Hematopoietic multipotent progenitor cell (in vitro differentiated cells): Measurements from ENCODE around the gene S1PR2. TPM values are rescaled to one million over a fixed set of nuclear protein-coding genes. Genes with fewer than 3 reads are reported as not detected.
A peak's percentile ranks its signal among the peaks of the same experiment; 100 is the strongest.
"Not testable (repeated sequence)": the region's sequence is repeated elsewhere in the genome, so short reads cannot be mapped to it uniquely, and the experiment has no call there.

Experiments used
- DNase-seq, 3 donors: peaks; one replicate each; pipeline ENCODE4 v3.0.0-alpha.2; 2011 to 2015; ENCODE audit warnings: low read depth in 2 of 3, low spot score in 2 of 3
- total RNA-seq: library from RNA; depleted of rRNA; stranded (reverse); fragments of >200 nt; gene quantifications from one replicate; pipeline ENCODE4 v1.2.3, GENCODE V29; 2012

Gene S1PR2
- total RNA-seq, 1 donor: 6.7 TPM

- no peak for DNase-seq
Observed at GRCh38 chr19:10255358-10255757, 24.2 kb upstream of the S1PR2 start.

GRCh38 chr19:10254244-10254643 is 23.1 kb upstream of the S1PR2 start:
- DNase-seq: no peak

GRCh38 chr19:10252707-10253106 is 21.6 kb upstream of the S1PR2 start:
- no peak for DNase-seq

- peak; percentile 90 to 99 (median 97) for DNase-seq
Observed at GRCh38 chr19:10251792-10252694, 20.9 kb upstream of the S1PR2 start, which contains the start of gene MRPL4. Gene MRPL4 (plus strand): TSS chr19:10252214. CDS start chr19:10252254, 40 bp downstream.

GRCh38 chr19:10246511-10246910 is 15.4 kb upstream of the S1PR2 start:
- DNase-seq: no peak

GRCh38 chr19:10245189-10245939 is 14.2 kb upstream of the S1PR2 start:
- no peak for DNase-seq

GRCh38 chr19:10243606-10244005 is 12.5 kb upstream of the S1PR2 start:
- DNase-seq: no peak

- DNase-seq: not testable (repeated sequence)
Observed at GRCh38 chr19:10241826-10242449, 10.8 kb upstream of the S1PR2 start.

GRCh38 chr19:10238172-10238783 is 7.1 kb upstream of the S1PR2 start:
- peak in 1 of 3 donors; percentile 29 for DNase-seq

- DNase-seq: no peak
Observed at GRCh38 chr19:10237702-10238101, 6.6 kb upstream of the S1PR2 start.

- not testable (repeated sequence) for DNase-seq
Observed at GRCh38 chr19:10235409-10235808, 4.3 kb upstream of the S1PR2 start.

GRCh38 chr19:10235003-10235402 is 3.9 kb upstream of the S1PR2 start:
- no peak for DNase-seq

GRCh38 chr19:10233946-10234345 is 2.8 kb upstream of the S1PR2 start:
- DNase-seq: no peak

GRCh38 chr19:10231612-10232228 is 589 bp upstream of the S1PR2 start:
- DNase-seq: no peak

- peak; percentile 15 to 57 (median 52) for DNase-seq
Observed at GRCh38 chr19:10230173-10230860, 814 bp downstream of the S1PR2 start.

GRCh38 chr19:10228920-10229319 is 2.2 kb downstream of the S1PR2 start:
- DNase-seq: peak in 1 of 3 donors; percentile 49

GRCh38 chr19:10228393-10228792 is 2.7 kb downstream of the S1PR2 start:
- DNase-seq: no peak

GRCh38 chr19:10227026-10227971 is 3.8 kb downstream of the S1PR2 start:
- no peak for DNase-seq
